Brain pericyte (primary cell): ENCODE results near the gene LONRF2.
"Not testable (repeated sequence)": the region's sequence is repeated elsewhere in the genome, so short reads cannot be mapped to it uniquely, and the experiment has no call there.

Experiments
- DNase-seq: peaks from one replicate; pipeline ENCODE4 v3.0.0-alpha.2; 2012; ENCODE audit warnings: low read depth, low spot score

LONRF2 gene

DNA sequence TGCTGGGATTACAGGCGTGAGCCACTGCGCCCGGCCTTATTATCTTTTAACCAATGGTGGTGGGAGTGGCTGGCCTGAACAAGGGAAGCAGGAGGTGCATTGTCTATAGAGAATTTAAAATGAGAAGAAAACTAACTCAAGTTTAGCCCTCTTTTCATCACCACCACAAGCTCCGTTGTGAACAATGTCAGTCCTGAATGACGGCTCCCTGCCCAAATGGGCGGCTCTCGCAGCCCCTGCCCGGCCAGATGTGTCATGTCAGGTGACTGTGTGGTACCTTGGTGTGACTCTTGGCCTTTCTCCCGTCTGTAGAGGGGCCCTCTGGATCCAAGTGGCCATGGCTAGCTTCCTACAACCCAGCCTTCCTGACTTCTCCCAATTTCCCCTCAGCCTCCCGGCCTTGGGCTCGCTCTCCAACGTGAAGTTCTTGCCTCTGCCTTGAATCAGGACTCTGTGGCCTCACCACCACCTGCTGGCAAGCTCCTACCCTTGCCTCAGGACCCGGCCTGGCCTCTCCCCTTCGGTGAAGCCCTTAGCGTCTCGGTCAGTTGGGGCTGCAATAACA, 67.6 kb downstream of the LONRF2 start:
- DNase-seq = no peak

DNA sequence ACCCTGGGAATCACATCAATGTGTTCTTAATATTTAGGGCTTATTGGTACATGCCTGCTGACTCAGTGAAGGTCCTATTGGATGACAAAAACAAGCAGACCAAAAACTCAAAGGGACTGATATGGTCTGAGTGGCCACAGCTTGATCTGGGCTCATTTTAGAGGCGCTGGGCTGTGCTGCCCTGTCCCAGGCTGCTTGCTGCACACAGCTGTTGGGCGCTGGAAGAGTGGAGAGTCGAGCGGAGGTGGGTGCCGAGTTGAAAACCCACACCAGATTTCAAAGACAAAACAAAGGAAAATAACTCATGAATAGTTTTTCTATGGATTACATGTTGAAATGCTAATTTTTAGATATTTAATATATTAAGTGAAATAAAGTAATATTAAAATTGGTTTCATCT, 68.5 kb downstream of the LONRF2 start:
- DNase-seq = no peak

DNA sequence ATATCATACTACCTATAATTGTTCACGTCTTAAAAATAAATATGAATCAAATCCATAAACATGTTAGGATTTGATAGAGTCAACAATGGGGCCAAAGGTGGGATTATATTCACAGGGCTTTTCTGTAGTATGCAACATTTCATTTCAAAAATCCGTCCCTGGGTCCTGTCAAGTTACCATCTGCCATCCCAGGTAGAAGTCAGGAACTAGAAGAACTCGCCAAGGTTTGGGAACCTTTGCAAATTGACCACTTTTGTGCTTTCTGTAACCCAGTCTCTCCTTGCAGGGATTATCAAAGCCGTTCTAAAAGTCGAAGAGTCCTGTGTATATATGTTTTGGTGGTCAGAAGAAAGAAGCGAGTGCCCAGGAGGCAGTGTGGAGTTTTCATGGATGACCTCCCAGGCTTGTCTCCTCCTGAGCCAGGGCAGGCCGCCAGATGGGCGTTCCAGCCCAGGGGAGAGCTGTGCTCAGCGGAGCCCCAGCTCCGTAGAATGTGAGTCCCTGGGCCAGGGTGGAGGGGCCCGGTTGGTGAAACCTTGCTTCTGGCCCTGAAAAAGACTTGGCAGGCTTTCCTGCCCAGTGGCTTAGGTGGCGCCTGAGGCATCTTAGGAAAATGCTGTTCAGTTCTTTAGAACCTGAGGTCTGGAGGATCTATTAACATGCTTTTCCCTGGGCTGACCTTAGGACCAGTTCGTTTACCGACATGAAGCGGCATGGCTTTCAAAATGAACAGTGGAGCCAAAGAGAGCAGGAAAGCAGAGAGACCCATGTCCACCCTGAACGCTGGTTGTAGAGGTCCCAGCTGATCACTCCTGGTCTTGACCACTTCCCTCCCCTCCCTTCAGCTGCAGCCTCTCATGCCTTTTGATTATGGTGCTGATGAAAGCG, 69.2 kb downstream of the LONRF2 start:
- no peak for DNase-seq

DNA sequence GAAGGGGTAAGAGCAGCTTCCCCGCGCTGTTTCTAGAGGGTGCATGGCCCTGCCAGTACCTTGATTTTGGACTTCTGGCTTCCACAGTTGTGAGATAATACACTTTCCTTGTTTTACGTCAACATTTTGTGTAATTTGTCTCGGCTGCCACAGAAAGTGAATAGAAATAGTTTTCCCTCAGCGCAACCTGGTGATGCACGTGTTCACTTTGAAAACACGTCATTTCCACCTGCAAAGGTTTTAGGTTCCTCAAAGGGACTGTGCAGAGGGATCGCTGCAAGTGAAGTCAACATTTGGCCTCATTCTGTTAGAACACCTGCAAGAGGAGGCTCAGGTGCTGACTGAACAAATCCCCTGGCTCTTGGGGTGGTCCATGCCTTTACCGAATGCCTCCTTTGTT, 71.7 kb downstream of the LONRF2 start:
- no peak for DNase-seq

- no peak for DNase-seq
Observed at GRCh38 chr2:100248971-100249370, 73.3 kb downstream of the LONRF2 start.

- DNase-seq = not testable (repeated sequence)
Observed at GRCh38 chr2:100248556-100248955, 73.7 kb downstream of the LONRF2 start.

GRCh38 chr2:100248044-100248330, 74.3 kb downstream of the LONRF2 start:
- no peak for DNase-seq

DNA sequence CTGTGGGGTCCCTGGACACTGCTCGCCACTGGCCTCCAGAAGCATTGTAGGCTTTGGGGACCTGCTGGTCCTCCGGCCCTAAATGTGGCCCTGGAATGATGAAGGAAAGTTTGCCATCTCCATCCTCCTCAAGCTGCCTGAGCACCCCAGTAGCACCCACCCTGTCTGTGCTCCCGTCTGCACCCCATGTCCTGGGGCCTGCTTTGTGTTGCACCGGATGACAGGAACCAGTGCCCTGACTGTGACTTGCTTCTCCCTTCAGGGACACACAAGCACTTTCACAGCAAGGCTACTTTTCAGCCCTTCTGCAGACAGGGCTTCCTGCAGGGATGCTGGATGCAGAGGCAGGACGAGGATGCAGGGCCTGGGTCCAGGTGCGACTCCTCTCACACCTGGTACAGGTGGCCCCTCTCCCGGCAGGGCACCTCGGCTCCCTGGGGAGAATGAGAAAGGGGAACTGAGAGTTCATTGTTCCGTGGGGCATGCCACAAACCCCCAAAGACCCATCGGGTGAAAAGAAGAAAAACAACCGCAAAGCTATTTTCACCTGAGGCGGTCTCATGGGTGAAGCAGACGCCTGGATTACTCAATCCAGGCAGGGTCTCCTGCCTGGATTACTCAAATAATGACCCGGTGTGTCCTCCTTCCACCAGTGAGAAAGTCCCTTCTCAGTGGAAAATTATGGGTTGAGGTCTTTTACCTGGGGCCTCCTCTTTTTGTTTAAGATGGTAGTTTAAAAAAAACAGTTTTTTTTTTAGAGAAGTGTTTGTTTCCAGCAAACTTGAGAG, 74.9 kb downstream of the LONRF2 start:
- no peak for DNase-seq

DNA sequence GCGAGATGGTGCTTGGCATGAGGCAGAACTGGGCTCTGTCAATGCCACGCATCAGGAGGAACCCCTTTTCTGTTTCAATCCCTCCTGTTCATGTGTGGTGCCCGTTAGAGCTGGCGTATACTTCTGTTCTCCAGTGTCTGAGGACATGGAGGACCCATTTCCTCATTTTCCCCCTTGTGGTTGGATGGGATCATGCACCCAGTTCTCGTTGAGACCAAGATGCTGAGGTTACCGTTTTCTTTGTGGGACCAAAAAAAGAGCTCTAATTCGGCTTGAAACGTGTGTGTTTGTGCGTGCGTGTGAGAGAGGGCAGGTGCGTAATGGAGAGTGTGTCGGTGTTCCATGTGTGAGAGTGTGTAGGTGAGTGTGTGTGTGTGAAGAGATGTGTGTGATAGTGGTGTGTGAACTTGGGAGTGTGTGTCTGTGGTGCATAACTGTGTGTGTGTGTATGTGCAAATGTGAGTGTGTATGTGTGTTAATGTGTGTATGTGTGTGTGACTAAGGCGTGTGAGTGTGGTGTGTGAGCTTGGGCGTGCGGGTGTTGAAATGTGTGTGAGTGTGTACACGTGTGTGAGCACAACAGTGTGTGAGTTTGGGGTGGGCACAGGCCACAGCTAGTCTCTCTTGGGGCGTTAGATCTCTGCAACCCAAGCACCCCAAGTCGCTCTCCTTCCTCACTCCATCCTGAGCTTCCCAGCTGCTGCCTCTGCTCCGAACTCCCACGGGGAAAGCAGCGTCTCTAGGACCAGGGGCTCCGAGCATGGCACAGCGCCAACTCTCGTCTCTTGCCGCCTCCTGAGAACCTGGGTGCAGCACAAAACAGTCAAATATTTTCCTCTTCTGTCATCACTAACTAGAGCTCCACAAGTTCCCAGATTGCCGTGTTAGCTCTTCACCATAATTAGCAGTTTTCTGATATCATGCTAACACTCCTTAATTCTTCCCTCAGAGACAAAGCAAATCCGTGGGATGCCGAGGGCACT, 75.8 kb downstream of the LONRF2 start:
- no peak for DNase-seq

- no peak for DNase-seq
Observed at GRCh38 chr2:100245681-100246080, 76.6 kb downstream of the LONRF2 start.

GRCh38 chr2:100244881-100245605, 77.3 kb downstream of the LONRF2 start:
- no peak for DNase-seq

- no peak for DNase-seq
Observed at GRCh38 chr2:100243631-100244030, 78.7 kb downstream of the LONRF2 start.

DNA sequence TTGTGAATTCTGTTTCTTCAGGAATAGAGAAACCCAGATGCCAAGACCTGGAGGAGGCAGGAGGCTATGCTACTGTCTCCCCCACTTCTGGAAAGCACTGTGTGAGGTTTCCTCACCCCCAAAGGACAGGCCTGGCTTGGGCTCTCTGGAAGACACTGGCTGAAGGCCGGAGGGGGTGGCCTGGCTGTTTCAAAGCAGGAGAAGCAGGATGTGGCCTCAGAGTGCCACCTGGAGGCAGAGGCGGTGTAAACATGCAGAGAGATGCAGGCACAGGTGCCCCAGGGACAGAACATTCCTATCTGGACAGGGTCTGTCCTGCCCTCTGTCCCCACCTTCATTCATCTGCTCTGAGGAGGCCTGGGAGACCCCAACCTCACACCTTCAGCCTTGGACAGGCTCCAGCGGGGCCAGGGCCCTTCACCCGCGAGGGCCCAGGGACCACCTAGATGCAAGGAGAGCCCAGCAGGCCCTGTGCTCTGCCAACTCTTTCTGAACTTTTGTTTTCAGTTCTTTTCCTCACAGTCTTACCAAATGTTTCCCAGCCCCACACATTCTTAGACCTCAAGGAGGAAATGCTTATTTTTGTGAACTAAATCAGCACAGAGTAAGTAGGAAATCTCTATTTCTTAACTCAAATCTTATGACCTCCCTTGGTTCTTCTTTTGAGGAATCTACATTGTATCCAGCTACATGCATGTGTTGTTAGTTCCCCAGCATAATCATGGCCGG, 79.2 kb downstream of the LONRF2 start:
- DNase-seq = no peak

GRCh38 chr2:100242476-100242875, 79.8 kb downstream of the LONRF2 start:
- no peak for DNase-seq

DNA sequence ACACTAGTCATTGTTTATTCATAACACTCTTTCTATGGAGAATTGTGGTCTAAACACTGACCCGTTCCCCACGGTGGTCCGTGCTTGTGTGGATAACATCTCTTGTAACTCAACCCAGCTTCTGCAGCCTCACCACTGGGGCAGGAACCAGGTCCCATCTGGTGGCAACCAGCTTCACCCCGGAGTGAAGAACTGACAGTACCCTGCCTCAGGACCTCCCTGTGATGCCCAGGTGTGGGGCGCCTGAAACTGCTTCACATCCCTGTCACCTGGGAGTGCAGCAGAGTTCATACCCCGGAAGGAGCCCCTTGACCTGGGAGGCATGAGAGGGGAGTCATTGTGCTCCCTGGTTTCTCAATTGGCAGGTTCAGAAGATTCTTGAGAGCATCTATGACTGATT, 81.1 kb downstream of the LONRF2 start:
- DNase-seq = no peak

GRCh38 chr2:100240386-100240785, 81.9 kb downstream of the LONRF2 start:
- no peak for DNase-seq

GRCh38 chr2:100239486-100240210, 82.7 kb downstream of the LONRF2 start:
- no peak for DNase-seq

DNA sequence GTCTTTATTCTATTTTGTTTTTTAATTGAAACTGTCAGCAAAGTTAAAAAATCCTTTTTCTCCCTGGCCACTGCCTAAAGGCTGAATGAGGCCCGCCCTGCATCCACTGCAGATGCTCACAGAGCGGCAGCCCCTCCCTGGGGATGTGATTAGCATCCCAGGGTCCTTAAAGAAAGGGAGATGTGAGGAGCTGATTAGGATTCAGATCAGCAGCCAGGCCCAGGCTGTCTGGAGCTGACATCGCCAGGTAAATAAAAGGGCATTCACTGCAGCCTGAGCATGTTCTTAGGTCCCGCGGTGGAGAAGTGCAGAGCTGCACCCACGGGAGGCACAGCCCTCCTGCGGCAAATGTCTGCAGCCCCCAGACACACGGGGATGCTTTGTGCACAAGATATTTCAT, 83.8 kb downstream of the LONRF2 start:
- DNase-seq = no peak

DNA sequence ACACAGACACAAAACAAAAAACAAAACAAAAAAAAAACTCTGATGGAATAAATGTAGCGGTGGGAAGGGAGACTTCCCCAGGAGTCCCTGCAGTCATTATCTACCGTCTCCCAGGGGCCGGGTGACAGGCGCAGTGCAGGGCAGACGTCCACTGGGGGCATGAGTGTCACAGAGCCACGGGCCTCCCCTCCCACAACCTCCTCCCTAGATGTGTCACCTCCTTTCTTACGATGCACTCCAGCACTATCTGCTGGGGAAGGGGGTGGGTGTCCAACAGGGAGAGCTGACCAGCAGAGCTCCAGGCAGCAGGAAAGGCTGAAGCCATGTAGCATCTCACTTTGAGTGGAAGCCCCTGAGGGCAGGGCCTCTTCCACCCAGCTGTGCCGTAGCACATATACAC, 84.5 kb downstream of the LONRF2 start:
- DNase-seq = no peak

- DNase-seq = no peak
Observed at GRCh38 chr2:100237163-100237562, 85.1 kb downstream of the LONRF2 start.
